Panc1 (cell line): Measurements from ENCODE around the gene SMIM34. TPM values are rescaled to one million over a fixed set of nuclear protein-coding genes. Genes with fewer than 3 reads are reported as not detected.

Source experiments
- ATAC-seq: fragments of 200-7000 bp; cut with Tn5 transposase; 2 replicates; pipeline ENCODE4 v1.9.1; 2020; ENCODE audit warnings: mild to moderate bottlenecking, moderate library complexity
- BruUV-seq: library from RNA; stranded (reverse); fragments of 400-500 nt; replicated peaks from 2 replicates; lab custom pipeline; 2021; lab: Mats Ljungman, UMichigan
- CTCF ChIA-PET: fragments of 300-600 bp; sonication (Branson Sonifier 250); formaldehyde crosslinking; loops from one replicate; lab custom pipeline; 2022; ENCODE audit warnings: antibody characterized with exemption; lab: Charles Lee
- POLR2A ChIA-PET: fragments of 300-600 bp; sonication (Branson Sonifier 250); formaldehyde crosslinking; loops from one replicate; lab custom pipeline; 2022; ENCODE audit warnings: antibody characterized with exemption; lab: Charles Lee
- DNase-seq: peaks from one replicate; pipeline ENCODE4 v3.0.0-alpha.2; 2010; ENCODE audit warnings: low read depth, low spot score
- H3K27ac ChIP-seq: 2 replicates; pipeline ENCODE4 v1.5.1; 2011; ENCODE audit warnings: mild to moderate bottlenecking, low read length, inconsistent platforms
- H3K27me3 ChIP-seq: fragments of 200-500 bp; sonication (Bioruptor generic); 2 replicates; pipeline ENCODE4 v1.6.0; 2014; ENCODE audit warnings: low read length, inconsistent platforms; ENCODE audit not compliant: control insufficient read depth, insufficient read depth
- H3K36me3 ChIP-seq: fragments of 200-500 bp; sonication (Bioruptor generic); 2 replicates; pipeline ENCODE4 v1.5.1; 2014; ENCODE audit warnings: inconsistent platforms, mild to moderate bottlenecking, low read length, moderate library complexity; ENCODE audit not compliant: control insufficient read depth, insufficient read depth
- H3K4me1 ChIP-seq: 2 replicates; pipeline ENCODE4 v1.5.1; 2011; ENCODE audit warnings: inconsistent platforms, mild to moderate bottlenecking, low read length, moderate library complexity; ENCODE audit not compliant: control insufficient read depth, insufficient read depth
- H3K4me3 ChIP-seq, 2 experiments: 2 replicates each; pipeline ENCODE4 v1.5.1; 2011 to 2012; ENCODE audit warnings: low read depth in 2 of 2, low read length in 2 of 2, mild to moderate bottlenecking in 2 of 2, inconsistent platforms in 1 of 2, moderate library complexity in 1 of 2
- H3K9me3 ChIP-seq: fragments of 200-500 bp; sonication (Bioruptor generic); 2 replicates; pipeline ENCODE4 v1.5.1; 2014; ENCODE audit warnings: low read depth, mild to moderate bottlenecking, inconsistent platforms, low read length, moderate library complexity; ENCODE audit not compliant: control insufficient read depth, insufficient read depth
- CTCF ChIP-seq: fragments of 450-650 bp; IDR thresholded peaks from 2 replicates; pipeline ENCODE4 v1.5.1; 2017; ENCODE audit warnings: mild to moderate bottlenecking
- POLR2AphosphoS5 ChIP-seq: IDR thresholded peaks from 2 replicates; pipeline ENCODE4 v1.6.1; 2012; ENCODE audit warnings: mild to moderate bottlenecking, low read depth, low read length, moderate library complexity
- REST ChIP-seq, 2 experiments: IDR thresholded peaks; 2 replicates each; pipeline ENCODE4 v1.6.1; 2011 to 2012; ENCODE audit warnings: low read depth in 2 of 2, control low read depth in 1 of 2, low read length in 1 of 2, mild to moderate bottlenecking in 1 of 2, moderate library complexity in 1 of 2; ENCODE audit not compliant: insufficient read depth in 1 of 2
- SIN3A ChIP-seq: IDR thresholded peaks from 2 replicates; pipeline ENCODE4 v1.6.1; 2012; ENCODE audit warnings: low read depth, mild to moderate bottlenecking, low read length, moderate library complexity, borderline replicate concordance; ENCODE audit not compliant: insufficient read depth
- TCF7L2 ChIP-seq: IDR thresholded peaks from 2 replicates; pipeline ENCODE4 v1.6.1; 2011; ENCODE audit warnings: mild to moderate bottlenecking, low read depth, low read length, inconsistent platforms
- in situ Hi-C: cut with HindIII; loops from 2 replicates; pipeline ENCODE4 v1.10.0; 2016; ENCODE audit warnings: low sequenced_read_pairs, low pct_unique_long_range_greater_than_20kb
- intact Hi-C: fragments of 100-400 bp; cut with micrococcal nuclease; formaldehyde crosslinking; loops from one replicate; pipeline ENCODE4 v1.10.0; 2022; ENCODE audit not compliant: unreplicated experiment
- total RNA-seq: library from RNA; stranded (reverse); gene quantifications from one replicate; pipeline ENCODE4 v1.2.1, GENCODE V29; 2021; ENCODE audit not compliant: unreplicated experiment

The SMIM34 gene
- total RNA-seq, 1 experiment from 2014 or later: not detected

- DNase-seq: no peak
- intact Hi-C loops: no loop called here
- CTCF ChIA-PET: no interaction called here
- Histone ChIP-seq H3K27me3 (no peaks in the 10 kb centered on the region), H3K9me3 (no peaks in the 10 kb centered on the region), H3K4me1 (no peaks in the 10 kb centered on the region), H3K27ac (no peak overlapping the region), H3K36me3 (no peaks in the 10 kb centered on the region), H3K4me3 (no peak overlapping the region)
- BruUV-seq: no TSS peak
- in situ Hi-C loops: no loop called here
- ATAC-seq: no peak
- TF ChIP-seq REST (IDR thresholded peaks at IDR 0.05; ENCODE audit: insufficient read depth in 1 of 2, low read depth in 2 of 2, low read length in 1 of 2) (no peak), CTCF (no peak), POLR2AphosphoS5 (no peak), SIN3A (no peak), TCF7L2 (no peak)
- POLR2A ChIA-PET: no interaction called here
Measured at GRCh38 chr21:34369741-34370140, 54.0 kb downstream of the SMIM34 start.

Other genes starting within 250 kb of the SMIM34 start
- not detected for gene KCNE2, start 59.9 kb downstream of the SMIM34 start, total RNA-seq
- gene SMIM11, start 48.4 kb downstream of the SMIM34 start, total RNA-seq: 17.1 TPM
- gene KCNE1, start 88.3 kb upstream of the SMIM34 start, total RNA-seq: not detected
- gene RCAN1, start 191.2 kb upstream of the SMIM34 start, total RNA-seq: 13.5 TPM
- gene CLIC6, start 245.0 kb upstream of the SMIM34 start, total RNA-seq: 0.05 TPM